ENCODE results near the gene TBC1D9. TPM values are rescaled to one million over a fixed set of nuclear protein-coding genes. Genes with fewer than 3 reads are reported as not detected.

TBC1D9 gene
- total and polyA plus RNA-seq, 7 donors = 5.4 to 10.2 (median 8.2) TPM

DNA sequence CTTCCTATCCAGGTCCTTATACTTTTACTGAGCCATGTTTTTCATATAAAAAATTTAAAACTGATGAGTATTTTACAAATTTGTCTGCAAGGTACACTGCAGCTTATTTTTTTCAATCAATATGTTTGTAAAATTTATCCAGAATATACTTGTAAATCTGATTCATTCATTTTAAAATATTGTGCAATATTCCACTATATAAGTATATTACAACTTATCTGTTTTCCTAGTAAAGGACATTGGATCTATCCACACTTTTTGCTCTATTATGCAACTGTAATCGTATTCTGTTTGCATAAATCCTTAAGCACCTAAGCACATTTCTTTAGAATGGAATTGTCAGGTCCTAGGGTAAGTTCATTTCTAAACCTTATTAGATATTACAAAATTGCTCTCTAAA is 49.5 kb downstream of the TBC1D9 start:
- 89 to 94% methylated on average over 1 of the region's 1 CpG for WGBS, 2 donors
- no peak for DNase-seq
- H3K4me1 ChIP-seq = no peaks in the 10 kb centered on the region
- TF ChIP-seq POLR2AphosphoS5 (IDR thresholded peaks at IDR 0.05) = no peak
- H3K4me3 ChIP-seq = no peak overlapping the region
- no peaks in the 10 kb centered on the region for H3K36me3 ChIP-seq
- H3K9me3 ChIP-seq = no peaks in the 10 kb centered on the region
- no peak overlapping the region for H3K27ac ChIP-seq
- no peaks in the 10 kb centered on the region for H3K27me3 ChIP-seq
- intact Hi-C loops (cut with DNase I) = no loop called here

DNA sequence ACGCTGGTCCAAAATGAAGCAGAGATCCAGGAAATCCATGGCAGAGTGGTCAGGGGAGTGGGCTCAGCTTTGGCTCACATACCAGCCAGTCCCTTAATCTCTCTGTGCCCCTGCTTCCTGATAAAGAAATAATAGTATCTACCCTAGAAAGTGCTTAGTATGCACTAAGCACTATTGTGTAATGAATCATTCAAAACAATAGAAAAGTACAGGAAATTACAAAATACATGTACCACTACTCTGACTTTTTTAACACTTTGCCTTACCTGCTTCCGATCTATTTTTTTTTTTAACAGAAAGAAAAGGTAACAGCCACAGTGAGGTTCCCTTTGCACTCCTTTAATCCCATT is 49.9 kb downstream of the TBC1D9 start:
- DNase-seq = no peak
- H3K27me3 ChIP-seq = no peaks in the 10 kb centered on the region
- TF ChIP-seq EP300 (IDR thresholded peaks at IDR 0.05) (no peak), POLR2AphosphoS5 (IDR thresholded peaks at IDR 0.05) (no peak)
- TF ChIP-seq, protein P1, sequence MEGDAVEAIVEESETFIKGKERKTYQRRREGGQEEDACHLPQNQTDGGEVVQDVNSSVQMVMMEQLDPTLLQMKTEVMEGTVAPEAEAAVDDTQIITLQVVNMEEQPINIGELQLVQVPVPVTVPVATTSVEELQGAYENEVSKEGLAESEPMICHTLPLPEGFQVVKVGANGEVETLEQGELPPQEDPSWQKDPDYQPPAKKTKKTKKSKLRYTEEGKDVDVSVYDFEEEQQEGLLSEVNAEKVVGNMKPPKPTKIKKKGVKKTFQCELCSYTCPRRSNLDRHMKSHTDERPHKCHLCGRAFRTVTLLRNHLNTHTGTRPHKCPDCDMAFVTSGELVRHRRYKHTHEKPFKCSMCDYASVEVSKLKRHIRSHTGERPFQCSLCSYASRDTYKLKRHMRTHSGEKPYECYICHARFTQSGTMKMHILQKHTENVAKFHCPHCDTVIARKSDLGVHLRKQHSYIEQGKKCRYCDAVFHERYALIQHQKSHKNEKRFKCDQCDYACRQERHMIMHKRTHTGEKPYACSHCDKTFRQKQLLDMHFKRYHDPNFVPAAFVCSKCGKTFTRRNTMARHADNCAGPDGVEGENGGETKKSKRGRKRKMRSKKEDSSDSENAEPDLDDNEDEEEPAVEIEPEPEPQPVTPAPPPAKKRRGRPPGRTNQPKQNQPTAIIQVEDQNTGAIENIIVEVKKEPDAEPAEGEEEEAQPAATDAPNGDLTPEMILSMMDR (IDR thresholded peaks at IDR 0.05) = no peak
- H3K9me3 ChIP-seq = no peaks in the 10 kb centered on the region
- H3K36me3 ChIP-seq = no peaks in the 10 kb centered on the region
- H3K4me3 ChIP-seq = no peak overlapping the region
- WGBS, 2 donors = 92 to 98% methylated on average over 2 of the region's 2 CpGs
- H3K4me1 ChIP-seq = no peaks in the 10 kb centered on the region
- H3K27ac ChIP-seq = no peak overlapping the region
- intact Hi-C loops (cut with DNase I) = no loop called here

DNA sequence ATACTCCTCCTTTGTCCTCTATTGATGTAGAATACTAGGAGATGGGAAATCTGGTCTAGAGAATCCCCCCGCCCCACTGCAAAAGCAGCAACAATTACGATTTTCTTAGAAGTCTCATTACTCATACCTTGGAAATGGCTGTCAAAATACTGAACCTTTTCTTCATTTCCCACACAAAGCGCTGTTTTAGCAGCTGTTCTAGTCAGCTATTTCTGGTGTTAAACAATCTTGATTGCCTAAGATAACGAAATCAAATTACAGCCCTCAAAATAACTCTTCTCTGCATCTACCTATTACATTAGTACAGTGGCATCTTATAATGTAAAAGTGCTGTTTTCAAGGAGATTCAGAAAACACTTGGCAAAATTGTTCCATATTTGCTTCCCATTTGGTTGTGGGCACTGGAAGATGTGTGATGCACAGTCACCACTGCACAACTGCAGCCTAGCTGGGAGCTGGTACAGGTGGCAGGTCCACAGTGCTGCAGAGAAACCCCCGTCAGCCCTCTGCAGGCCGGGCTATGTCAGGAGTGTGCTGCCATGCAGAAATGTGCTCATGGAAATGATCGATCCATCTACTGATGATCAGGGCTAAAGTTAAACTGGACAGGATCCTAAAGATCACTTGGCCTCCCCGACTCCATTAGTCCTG is 50.4 kb downstream of the TBC1D9 start:
- no peak for DNase-seq
- H3K9me3 ChIP-seq = no peaks in the 10 kb centered on the region
- H3K27me3 ChIP-seq = no peaks in the 10 kb centered on the region
- intact Hi-C loops (cut with DNase I) = no loop called here
- H3K27ac ChIP-seq = no peak overlapping the region
- TF ChIP-seq, protein P1 (IDR thresholded peaks at IDR 0.05) = no peak
- TF ChIP-seq POLR2AphosphoS5 (IDR thresholded peaks at IDR 0.05) (no peak), EP300 (IDR thresholded peaks at IDR 0.05) (no peak), POLR2A (IDR thresholded peaks at IDR 0.05) (no peak)
- H3K4me3 ChIP-seq = no peak overlapping the region
- no peaks in the 10 kb centered on the region for H3K4me1 ChIP-seq
- H3K36me3 ChIP-seq = no peaks in the 10 kb centered on the region
- 92 to 93% methylated on average over 8 of the region's 8 CpGs for WGBS, 2 donors

DNA sequence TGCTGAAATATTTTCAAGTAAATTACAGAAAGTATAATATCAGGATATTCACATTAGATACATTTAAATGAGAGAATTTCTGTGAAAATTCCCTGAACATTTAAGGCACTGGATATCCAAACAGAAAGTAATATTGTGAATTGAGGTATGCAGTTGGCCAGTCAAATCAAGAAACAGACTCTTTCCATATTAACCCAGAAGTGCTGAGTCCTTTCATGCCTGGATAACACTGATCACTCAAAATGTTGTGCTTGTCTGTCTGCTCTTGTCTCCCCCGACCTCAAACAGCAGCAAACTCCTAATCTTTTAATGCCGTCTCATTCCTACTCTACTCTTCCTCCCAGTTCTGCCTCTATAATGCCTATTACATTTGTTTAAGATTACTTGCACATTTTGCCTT is 51.2 kb downstream of the TBC1D9 start:
- no peak overlapping the region for H3K4me3 ChIP-seq
- intact Hi-C loops (cut with DNase I) = no loop called here
- WGBS, 2 donors = 91% methylated on average over 2 of the region's 2 CpGs
- TF ChIP-seq POLR2A (IDR thresholded peaks at IDR 0.05) = no peak
- TF ChIP-seq, protein P1 (IDR thresholded peaks at IDR 0.05) = no peak
- TF ChIP-seq POLR2AphosphoS5 (IDR thresholded peaks at IDR 0.05) = no peak
- no peak for TF ChIP-seq EP300 (IDR thresholded peaks at IDR 0.05)
- no peaks in the 10 kb centered on the region for H3K27me3 ChIP-seq
- DNase-seq = no peak
- H3K36me3 ChIP-seq = no peaks in the 10 kb centered on the region
- no peak overlapping the region for H3K27ac ChIP-seq
- H3K9me3 ChIP-seq = no peaks in the 10 kb centered on the region
- H3K4me1 ChIP-seq = no peaks in the 10 kb centered on the region

DNA sequence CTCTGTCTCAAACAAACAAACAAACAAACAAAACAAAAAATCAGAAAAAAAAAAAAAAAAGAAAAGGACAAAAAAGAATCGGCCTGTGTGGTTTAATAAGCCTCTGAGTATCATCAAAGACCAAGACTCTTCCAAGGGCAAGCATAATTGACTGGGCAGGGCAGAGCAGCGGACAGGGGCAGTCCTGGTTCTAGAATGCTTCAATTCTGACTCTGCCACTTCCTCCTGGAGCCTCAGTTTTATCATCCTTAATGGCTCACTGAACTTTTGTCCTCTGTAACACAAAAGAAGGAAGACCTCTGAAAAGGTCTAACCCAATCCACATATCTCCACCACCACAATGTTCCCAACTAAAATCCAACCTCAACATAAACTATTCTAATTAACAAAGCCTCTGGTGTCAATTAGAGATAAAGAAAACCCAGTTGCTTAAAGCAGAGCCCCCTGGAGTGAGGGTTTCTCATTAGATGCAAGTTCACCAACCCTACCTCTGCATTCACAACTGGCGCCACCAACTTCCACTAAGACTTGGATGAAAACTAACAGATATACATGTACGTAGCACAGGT is 51.7 kb downstream of the TBC1D9 start:
- intact Hi-C loops (cut with DNase I) = no loop called here
- no peaks in the 10 kb centered on the region for H3K36me3 ChIP-seq
- no peaks in the 10 kb centered on the region for H3K9me3 ChIP-seq
- DNase-seq = no peak
- no peaks in the 10 kb centered on the region for H3K27me3 ChIP-seq
- 87 to 89% methylated on average over 4 of the region's 4 CpGs for WGBS, 2 donors
- no peak for TF ChIP-seq EP300 (IDR thresholded peaks at IDR 0.05)
- TF ChIP-seq POLR2AphosphoS5 (IDR thresholded peaks at IDR 0.05) = no peak
- TF ChIP-seq, protein P1 (IDR thresholded peaks at IDR 0.05) = no peak
- TF ChIP-seq POLR2A (IDR thresholded peaks at IDR 0.05) = no peak
- H3K27ac ChIP-seq = no peak overlapping the region
- no peaks in the 10 kb centered on the region for H3K4me1 ChIP-seq
- H3K4me3 ChIP-seq = no peak overlapping the region

Measured in sigmoid colon (tissue), 7 donors.